ENCODE results near the gene TMEM219. TPM values are rescaled to one million over a fixed set of nuclear protein-coding genes. Genes with fewer than 3 reads are reported as not detected.

Gene TMEM219
- total and polyA plus RNA-seq, 2 donors from 2014 or later: 127 to 288 TPM

DNA sequence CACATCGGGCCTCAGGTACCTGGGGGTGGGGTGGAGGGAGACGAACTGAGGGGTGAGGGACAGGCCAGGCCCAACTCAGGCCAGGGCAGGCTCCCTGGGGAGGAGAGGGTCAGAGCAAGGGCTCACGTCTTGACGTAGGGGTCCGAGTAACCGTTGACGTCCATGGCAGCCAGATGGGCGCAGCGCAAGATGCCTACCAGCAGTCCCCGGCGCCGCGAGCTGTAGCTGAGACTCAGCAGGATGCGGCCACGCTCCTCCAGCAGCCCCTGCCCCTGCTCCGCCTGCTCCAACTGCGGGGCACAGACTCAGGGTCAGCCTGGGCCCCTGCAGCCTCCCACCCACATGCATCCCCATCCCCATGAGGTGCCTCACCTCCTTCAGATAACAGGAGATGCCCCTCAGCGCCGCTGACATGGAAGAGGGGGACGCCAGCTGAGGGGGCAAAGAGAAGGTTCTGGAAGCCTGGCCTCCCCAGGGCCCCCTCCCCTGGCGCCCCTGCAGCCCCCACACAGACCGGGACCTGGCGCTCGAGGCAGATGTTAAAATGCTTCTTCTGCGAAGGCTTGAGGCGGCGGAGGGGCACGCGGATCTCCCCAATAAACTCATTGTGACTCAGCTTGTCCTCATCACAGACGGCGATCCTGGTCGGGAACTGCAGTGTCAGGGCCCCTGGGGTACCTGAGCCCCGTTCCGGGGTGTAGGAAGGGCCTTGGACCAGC lies 44.9 kb downstream of the TMEM219 start:
- H3K27me3 ChIP-seq (ENCODE audit: control insufficient read depth, insufficient read depth, low read length): no peaks in the 10 kb centered on the region
- H3K9me3 ChIP-seq (ENCODE audit: control insufficient read depth in 2 of 3, insufficient read depth in 1 of 3, low read length in 3 of 3): no peaks in the 10 kb centered on the region
- FAIRE-seq (no peak), DNase-seq (peak in 1 of 5 donors; percentile 73)
- no peak overlapping the region for H3K27ac ChIP-seq (ENCODE audit: low read depth in 2 of 2, low read length in 2 of 2)
- H3K9ac ChIP-seq (ENCODE audit: low read length in 3 of 3): no peak overlapping the region
- H3K36me3 ChIP-seq (ENCODE audit: control insufficient read depth in 2 of 3, insufficient read depth in 3 of 3, low read length in 3 of 3): peaks cover 0 to 2% (median 0%) of the 10 kb centered on the region in 3 donors
- peaks cover 0 to 4% (median 0%) of the 10 kb centered on the region in 3 donors for H3K4me1 ChIP-seq (ENCODE audit: control insufficient read depth in 2 of 3, insufficient read depth in 2 of 3, low read depth in 1 of 3, low read length in 3 of 3)
- no peak overlapping the region for H3K4me3 ChIP-seq (ENCODE audit: low read length in 3 of 3)
- intact Hi-C loops (cut with DNase I): no loop called here
- TF ChIP-seq, protein P1, sequence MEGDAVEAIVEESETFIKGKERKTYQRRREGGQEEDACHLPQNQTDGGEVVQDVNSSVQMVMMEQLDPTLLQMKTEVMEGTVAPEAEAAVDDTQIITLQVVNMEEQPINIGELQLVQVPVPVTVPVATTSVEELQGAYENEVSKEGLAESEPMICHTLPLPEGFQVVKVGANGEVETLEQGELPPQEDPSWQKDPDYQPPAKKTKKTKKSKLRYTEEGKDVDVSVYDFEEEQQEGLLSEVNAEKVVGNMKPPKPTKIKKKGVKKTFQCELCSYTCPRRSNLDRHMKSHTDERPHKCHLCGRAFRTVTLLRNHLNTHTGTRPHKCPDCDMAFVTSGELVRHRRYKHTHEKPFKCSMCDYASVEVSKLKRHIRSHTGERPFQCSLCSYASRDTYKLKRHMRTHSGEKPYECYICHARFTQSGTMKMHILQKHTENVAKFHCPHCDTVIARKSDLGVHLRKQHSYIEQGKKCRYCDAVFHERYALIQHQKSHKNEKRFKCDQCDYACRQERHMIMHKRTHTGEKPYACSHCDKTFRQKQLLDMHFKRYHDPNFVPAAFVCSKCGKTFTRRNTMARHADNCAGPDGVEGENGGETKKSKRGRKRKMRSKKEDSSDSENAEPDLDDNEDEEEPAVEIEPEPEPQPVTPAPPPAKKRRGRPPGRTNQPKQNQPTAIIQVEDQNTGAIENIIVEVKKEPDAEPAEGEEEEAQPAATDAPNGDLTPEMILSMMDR (IDR thresholded peaks at IDR 0.05; ENCODE audit: borderline replicate concordance, extremely low read depth, insufficient read depth): no peak

DNA sequence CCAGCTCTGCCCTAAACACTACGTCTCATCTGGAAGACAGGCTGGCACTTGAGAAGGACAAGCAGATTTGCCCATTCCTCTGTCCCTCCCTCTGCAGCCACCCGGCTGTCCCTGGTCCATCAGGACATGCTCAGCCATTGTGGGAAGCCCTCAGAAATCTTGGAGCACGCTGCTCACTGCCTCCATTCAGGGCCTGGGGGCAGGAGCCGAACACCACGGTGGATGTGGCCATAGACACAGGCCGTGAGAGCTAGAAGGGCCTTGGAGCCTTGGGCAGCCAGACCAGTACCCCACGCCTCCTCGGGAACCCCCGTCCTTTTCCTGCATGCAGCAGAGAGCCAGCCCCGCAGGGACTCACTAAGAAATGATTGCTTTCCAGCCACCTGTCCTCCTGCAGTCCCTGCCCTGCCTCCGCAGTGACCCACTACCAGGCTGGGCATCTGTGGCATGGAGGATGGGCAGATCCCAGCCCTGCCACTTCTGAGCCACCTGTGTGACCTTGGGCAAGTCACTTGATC lies 45.6 kb downstream of the TMEM219 start:
- H3K4me1 ChIP-seq (ENCODE audit: control insufficient read depth in 2 of 3, insufficient read depth in 2 of 3, low read depth in 1 of 3, low read length in 3 of 3): peaks cover 0 to 4% (median 0%) of the 10 kb centered on the region in 3 donors
- FAIRE-seq (no peak), DNase-seq (no peak)
- no peak overlapping the region for H3K4me3 ChIP-seq (ENCODE audit: low read length in 3 of 3)
- TF ChIP-seq, protein P1 (IDR thresholded peaks at IDR 0.05; ENCODE audit: borderline replicate concordance, extremely low read depth, insufficient read depth): no peak
- no peak overlapping the region for H3K27ac ChIP-seq (ENCODE audit: low read depth in 2 of 2, low read length in 2 of 2)
- intact Hi-C loops (cut with DNase I): no loop called here
- H3K36me3 ChIP-seq (ENCODE audit: control insufficient read depth in 2 of 3, insufficient read depth in 3 of 3, low read length in 3 of 3): no peaks in the 10 kb centered on the region
- no peak overlapping the region for H3K9ac ChIP-seq (ENCODE audit: low read length in 3 of 3)
- H3K9me3 ChIP-seq (ENCODE audit: control insufficient read depth in 2 of 3, insufficient read depth in 1 of 3, low read length in 3 of 3): no peaks in the 10 kb centered on the region
- H3K27me3 ChIP-seq (ENCODE audit: control insufficient read depth, insufficient read depth, low read length): no peaks in the 10 kb centered on the region

DNA sequence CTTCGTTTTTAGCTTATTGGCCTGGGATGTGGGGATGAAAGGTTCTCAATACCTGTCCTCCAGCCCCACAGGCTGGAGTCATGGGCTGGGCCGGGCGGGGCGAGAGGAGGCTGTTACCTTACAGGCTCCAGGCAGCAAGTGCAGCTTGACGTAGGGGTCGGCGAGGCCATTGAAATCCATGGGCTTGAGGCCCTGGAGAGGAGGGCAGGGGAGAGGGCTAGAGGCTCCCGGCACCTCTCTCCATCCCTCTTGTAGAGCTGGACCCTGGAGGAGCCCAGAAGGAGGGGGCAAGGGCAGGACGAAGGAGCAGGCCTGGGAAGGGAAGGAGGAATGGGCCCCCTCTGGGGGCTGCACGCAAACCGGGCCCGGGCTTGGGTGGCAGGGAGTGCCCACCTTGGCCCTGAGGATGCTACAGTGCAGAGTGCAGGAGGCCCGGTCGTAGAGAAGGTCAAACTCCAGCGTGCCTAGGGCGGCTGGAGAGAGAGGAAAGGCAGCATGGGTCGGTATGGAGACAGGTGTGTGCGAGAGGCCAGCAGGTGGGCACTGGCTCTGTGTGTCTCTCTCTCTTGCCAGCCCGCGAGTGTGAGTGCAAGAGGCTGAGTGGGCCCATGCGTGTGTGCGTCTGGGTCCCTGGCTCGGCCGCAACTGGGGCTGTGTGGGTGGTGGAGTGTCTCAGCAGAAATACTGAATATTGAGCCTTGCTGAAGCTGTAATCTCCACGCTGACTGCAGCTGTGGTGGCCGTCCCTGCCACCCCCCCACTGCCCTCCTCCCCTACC lies 47.4 kb downstream of the TMEM219 start:
- H3K9me3 ChIP-seq (ENCODE audit: control insufficient read depth in 2 of 3, insufficient read depth in 1 of 3, low read length in 3 of 3): no peaks in the 10 kb centered on the region
- H3K36me3 ChIP-seq (ENCODE audit: control insufficient read depth in 2 of 3, insufficient read depth in 3 of 3, low read length in 3 of 3): no peaks in the 10 kb centered on the region
- TF ChIP-seq, protein P1 (IDR thresholded peaks at IDR 0.05; ENCODE audit: borderline replicate concordance, extremely low read depth, insufficient read depth): no peak
- H3K4me1 ChIP-seq (ENCODE audit: control insufficient read depth in 2 of 3, insufficient read depth in 2 of 3, low read depth in 1 of 3, low read length in 3 of 3): peaks cover 0 to 4% (median 0%) of the 10 kb centered on the region in 3 donors
- H3K9ac ChIP-seq (ENCODE audit: low read length in 3 of 3): no peak overlapping the region
- peak in 1 of 5 donors; percentile 70 for DNase-seq
- no peak for FAIRE-seq
- intact Hi-C loops (cut with DNase I): no loop called here
- H3K27me3 ChIP-seq (ENCODE audit: control insufficient read depth, insufficient read depth, low read length): no peaks in the 10 kb centered on the region
- no peak overlapping the region for H3K27ac ChIP-seq (ENCODE audit: low read depth in 2 of 2, low read length in 2 of 2)
- H3K4me3 ChIP-seq (ENCODE audit: low read length in 3 of 3): no peak overlapping the region

Data from kidney (tissue), 14 donors.